Inflammatory macrophage treated with lipopolysaccharide for 1 hour (primary cell): Measurements from ENCODE around the gene EIF2S2.
A peak's percentile ranks its signal among the peaks of the same experiment; 100 is the strongest.

Experiments used
- DNase-seq, 2 donors: peaks; one replicate each; pipeline ENCODE4 v3.0.0-alpha.2; 2020 to 2022

EIF2S2 gene

DNA sequence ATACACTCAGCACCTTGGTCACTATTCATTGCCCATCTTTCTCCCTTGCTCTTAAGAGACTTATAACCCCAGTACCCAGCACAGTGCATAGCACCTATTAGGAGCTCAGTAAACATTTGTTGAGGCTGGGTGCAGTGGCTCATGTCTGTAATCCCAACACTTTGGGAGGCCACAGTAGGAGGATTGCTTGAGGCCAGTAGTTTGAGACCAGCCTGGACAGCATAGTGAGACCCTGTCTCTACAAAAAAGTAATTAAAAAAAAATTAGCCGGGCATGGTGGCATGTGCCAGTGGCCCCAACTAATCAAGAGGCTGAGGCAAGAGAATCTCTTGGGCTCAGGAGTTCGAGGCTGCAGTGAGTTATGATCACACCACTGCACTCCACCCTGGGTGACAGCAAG, 8.2 kb upstream of the EIF2S2 start:
- DNase-seq, result no peak

DNA sequence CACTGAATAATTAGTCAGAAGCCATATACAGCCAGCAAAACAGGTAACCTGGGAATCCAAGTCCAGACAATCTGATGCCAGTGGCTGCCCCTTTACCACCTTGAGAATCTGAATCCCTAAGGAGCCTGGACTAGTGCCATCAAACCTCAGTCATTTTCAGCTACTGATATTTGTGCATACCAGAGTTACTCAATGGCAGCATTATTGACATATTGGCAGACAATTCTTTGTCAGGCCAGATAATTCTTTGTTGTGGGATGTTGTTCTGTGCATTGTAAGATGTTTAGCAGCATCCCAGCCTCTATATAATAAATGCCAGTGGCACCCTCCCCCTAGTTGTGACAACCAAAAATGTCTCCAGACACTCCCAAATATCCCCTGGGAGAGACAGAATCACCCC, 3.2 kb upstream of the EIF2S2 start:
- DNase-seq, result no peak

DNA sequence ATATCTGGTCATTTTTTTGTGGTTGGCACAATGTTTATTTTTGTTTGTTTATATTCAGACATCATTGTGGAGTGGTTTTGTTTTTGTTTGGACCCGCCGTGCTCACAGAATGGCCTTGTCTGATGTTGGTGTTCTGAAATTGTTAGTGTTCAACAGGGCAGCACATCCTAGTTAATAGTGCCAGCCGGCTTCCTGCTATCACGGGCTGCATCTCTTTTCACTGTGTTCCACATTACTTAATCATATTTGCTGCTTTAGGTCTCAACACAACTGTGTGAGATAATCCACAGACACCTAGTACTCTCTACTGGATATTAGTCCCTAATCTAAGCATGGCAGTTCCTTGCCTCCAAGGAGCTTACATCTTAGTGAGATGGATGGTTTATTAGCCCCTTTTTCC, 2.8 kb upstream of the EIF2S2 start:
- no peak for DNase-seq

DNA sequence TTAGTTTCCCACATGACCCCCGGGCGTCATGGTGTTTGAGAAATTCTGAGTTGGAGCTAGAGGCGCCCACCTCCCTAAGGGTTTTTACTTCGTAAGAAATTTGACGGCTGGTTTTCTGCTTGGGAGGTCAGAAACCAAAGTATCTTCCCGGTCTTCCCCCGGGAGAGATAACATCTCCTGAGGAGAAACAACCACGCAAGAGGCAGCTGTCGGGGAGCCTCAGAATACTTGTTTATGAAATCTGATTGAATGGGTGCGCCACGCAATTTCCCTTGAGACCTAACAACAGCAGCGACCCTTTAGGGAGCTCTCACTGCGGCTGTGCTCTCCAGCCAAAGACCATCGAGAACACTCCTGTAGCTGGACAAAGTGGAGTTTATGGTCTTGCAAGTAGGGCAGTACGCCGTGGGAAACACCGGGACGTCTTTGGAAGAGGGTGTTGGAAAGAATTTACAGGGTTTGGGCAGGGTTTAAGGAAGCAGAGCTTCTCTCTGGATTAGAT, 608 bp upstream of the EIF2S2 start:
- DNase-seq, result peak; percentile 59 to 69

DNA sequence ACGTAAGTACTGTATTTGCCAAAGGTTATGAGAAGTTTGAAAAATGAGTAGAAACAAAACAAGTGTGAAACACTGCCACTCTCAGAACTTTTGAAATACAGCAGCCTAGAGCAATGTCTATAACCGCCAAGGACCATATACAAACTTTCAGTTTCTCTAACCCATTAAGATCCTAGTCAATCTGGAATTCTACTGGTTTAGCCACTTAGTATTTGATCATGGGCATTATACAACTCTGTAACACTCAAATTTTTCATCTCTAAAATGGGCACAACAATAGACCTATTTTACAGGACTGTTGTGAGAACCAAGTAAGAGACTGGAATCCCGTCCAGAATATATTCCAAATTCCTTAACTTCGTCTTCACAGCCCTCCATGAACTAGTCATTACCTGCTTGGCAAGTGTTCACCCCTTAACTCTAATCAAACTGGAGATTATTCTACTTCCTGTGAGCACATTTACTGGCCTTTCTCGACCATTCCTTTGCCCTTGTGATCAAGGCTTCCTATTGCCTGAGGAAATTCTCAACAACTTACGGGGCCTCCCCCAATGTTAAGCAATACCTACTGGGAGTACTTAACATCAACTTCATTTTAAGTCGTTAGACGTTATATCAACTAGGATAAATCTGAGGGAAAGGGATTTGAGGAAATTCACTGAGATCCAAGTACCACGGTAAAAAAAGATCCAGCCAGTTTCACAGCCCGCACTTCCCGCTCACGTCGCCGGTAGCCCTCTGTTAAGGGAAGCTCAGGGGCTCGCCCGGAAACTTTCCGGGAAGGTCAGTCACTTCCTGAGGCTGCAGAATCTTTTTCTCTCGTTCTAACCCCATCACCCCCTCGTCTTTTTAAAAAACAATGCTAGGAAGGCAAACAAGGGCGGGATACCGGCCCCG, 1.1 kb downstream of the EIF2S2 start:
- peak; percentile 67 to 77 for DNase-seq

DNA sequence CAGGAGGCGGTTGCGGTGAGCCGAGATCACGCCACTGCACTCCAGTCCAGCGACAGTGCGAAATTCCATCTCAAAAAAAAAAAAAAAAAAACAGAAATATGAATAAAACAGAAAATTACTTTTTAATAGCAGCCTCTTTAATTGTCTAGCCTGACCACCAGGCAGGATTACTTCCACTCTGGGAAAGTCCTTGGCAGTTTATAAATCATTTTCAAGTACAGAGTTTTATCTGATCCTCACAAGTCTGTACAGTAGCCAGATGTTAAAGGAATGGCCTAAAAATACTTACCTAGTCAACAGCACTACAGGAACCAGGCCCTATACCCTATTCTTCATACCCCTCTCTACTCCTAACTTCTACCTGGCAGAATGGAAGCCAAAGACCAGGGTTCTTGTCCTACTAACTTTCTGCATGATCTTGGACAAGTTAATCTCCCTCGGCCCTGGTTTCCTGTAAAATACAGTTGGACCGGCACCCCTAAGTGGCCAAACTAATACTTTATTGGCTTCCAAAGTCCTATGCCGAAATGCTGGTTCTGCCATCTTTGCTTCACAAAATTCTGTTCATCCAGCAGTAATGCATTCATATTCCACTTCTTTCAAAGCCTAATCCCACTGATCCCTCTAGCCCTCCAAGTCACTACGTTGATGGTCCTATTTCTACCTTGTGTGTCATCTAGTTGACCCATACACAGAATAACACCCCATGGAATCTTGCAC, 1.9 kb downstream of the EIF2S2 start:
- no peak for DNase-seq

DNA sequence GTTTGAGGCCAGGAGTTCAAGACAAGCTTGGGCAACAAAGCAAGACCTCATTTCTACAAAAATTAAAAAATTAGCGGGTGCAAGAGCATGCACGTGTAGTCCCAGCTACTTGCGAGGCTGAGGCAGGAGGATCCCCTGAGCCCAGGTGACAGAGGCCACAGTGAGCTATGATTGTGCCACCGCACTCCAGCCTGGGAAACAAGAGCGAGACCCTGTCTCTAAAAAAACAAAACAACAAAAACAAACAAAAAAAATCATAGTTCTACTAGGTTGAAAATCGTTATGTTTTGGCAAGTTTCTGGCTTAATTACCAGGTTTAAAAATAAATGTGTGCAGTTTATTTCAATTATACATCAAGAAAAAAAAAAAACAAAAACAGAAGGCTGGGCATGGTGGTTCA, 2.6 kb downstream of the EIF2S2 start:
- no peak for DNase-seq

DNA sequence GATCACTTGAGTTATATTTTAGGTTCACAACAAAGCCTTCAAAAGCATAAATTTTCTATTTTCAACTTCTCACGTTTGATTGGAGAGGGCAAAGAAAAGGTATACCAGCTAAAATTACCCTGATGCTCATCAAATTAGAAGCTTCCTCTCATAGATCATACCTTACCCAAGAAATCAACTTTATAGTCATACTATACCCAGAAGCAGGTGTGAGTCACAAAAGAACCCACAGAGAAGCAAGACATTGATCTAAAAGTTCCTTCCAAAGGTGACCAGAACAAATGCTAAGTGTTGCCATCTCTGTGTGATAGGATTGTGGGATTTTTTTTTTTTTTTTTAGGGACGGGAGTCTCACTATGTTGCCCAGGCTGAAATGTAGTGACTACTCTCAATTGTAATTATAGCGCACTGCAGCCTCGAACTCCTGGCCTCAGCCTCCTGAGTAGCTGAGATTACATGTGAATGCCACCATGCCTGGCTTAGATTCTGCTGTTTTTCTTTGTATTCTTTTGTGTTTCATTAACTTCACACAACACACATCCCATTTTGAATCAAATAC, 3.3 kb downstream of the EIF2S2 start:
- DNase-seq, result no peak

DNA sequence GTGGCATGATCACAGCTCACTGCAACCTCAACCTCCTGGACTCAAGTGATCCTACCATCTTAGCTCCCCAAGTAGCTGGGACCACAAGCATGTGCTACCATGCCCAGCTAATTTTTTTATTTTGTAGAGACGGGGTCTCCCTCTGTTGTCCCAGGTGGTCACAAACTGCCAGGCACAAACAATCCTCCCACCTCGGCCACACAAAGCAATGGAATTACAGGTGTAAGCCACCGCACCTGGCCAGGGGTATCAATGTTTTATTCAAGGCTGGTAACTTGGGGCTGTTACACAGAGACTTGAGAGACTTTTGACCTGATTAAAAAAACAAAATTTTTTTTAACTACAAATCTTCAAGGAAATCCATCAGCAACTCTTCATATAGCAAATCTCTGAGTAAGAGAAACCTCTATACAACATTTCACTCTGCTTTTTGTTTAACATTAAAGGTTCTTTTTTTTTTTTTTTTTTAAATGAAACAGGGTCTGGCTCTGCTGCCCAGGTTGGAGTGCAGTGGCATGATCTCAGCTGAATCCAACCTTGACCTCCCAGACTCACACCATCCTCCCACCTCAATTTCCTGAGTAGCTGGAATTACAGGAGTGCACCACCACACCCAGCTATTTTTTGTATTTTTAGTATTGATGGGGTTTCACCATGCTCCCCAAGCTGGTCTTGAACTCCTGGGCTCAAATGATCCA, 5.9 kb downstream of the EIF2S2 start:
- DNase-seq, result no peak

DNA sequence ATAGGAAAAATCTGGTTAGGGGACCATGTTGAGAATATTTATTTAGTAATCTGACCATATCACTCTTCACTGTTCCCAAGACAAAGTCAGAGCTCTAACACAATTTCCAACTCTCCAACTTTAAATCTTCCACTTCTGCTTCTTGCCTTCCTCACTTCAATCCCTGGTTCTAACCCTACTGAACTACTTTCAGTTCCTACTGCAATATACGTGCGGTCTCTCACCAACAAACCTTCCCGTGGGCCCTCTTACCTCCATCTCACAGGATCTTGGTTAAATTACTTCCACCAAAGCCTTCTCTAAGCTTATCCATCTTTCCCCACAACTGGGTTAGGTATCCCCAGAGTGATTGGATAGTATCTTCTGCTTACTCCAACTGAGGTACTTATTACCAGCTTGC, 8.0 kb downstream of the EIF2S2 start:
- no peak for DNase-seq

DNA sequence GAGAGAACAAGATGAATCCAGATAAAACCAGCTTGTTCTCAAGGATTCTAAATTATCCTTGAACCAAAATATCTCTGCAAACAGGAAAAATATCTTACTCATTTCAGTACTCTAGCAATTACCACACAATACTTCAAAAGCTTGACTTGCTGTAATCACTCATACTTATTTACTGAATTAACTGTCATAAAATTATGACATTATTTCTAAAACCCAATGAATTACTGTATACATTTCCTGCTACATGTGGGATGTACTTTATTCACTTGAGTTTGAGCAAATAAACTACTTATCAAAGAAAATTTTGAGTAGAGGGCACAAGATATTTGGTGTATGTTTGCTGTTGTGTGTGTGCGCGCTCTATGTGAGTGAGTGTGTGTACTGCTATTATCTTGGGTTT, 9.7 kb downstream of the EIF2S2 start:
- DNase-seq, result no peak

DNA sequence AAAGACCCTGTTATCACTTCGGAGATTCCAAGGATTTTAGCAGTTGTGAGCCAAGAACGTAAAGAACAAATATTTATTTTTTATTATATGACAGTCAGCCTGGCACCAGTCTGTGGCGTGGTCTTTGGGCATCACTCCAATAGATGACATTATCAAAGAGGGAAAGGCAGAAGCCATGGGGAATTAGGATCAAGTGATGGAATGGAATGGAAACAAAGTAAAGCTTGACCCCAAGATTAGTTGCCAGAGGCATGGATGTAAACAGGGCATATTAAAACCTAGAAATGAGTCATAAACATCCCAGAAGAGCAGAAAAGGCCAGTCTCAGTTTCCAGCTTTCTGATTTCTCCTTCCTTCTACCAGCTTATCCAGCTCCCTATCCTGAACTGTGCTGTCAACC, 11.5 kb downstream of the EIF2S2 start:
- DNase-seq, result no peak

DNA sequence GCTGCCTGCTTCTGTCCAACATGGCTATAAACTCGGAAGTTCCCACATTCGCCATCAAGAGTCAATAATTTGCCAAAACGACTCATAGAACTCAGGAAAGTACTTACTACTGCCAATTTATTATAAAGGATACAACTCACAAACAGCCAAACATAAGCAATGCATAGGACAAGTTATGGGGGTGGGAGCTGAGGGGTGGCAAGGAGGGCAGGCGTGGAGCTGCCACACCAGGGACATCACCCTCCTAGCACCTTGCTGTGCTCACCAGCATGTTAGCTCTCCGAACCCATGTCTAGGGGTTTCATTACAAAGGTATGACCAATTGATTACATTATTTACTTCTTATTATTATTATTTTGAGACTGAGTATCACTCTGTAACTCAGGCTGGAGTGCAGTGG, 12.4 kb downstream of the EIF2S2 start:
- DNase-seq, result no peak

DNA sequence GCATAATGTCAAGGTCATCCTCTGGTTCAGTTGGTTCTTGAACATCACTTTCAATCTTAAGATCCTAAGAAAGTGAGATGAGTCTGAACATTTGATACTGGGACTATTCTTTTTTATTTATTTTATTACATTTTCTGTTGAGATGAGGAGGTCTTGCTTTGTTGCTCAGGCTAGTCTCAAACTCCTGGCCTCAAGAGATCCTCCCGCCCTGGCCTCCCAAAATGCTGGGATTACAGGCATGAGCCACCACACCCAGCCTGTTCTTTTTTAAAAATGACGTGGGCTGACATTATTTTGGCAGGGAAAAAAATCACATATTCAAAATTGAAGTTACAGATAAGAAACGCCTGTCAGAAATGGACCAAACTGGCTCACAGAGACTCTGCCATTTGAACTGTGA, 13.5 kb downstream of the EIF2S2 start:
- DNase-seq, result no peak

DNA sequence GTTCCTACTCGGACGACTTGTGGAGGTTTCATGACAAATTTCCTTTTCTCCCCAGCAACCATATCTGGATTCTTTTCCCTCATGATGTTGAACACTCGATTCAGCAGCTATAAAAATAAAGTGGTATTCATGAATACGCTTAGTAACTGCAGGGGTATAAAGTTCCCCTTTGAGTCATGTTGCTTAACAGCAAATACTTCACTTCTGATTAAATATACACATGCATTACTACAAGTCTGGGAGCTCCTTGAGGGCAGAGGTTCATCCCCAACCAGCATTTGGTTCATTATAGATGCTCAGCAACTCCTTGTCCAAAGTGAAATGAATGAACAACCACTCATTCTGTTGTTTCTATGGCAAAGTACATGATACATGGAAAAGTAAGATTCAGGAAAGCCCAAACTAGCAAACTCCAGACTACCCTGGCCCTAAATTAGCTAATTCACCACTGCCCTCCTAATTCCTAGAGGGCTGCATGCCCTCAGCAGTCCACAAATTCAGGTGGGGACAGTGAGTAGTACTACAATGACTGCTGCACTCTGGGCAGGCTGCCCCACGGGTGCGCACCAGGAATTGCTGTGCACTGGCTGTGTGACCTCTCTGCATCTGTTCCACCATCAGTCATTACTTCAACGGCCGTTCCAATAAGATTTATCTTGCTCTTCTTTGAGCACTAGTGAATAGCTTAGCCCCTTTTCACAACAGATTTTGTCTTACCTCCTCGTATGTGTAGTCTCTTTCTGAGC, 15.2 kb downstream of the EIF2S2 start:
- DNase-seq, result no peak

DNA sequence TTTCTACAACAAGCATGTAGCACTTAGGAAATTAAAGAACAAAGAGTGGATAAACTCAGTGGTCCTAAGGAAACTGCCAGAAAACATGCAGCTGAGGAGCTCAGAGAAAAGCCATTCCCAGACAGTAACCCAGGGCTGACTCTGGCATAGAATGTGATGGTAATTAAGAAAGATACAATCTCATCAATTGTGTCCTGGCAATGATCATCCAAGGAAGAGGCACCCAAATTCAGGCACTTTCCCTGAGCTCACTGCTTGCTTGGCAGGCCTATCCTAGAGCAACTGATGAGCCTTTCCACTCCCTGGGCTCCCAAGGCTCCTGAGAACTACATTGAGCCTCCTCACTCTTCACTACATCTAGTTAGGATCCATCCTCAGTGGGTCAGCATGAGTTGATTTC, 16.2 kb downstream of the EIF2S2 start:
- DNase-seq, result no peak

DNA sequence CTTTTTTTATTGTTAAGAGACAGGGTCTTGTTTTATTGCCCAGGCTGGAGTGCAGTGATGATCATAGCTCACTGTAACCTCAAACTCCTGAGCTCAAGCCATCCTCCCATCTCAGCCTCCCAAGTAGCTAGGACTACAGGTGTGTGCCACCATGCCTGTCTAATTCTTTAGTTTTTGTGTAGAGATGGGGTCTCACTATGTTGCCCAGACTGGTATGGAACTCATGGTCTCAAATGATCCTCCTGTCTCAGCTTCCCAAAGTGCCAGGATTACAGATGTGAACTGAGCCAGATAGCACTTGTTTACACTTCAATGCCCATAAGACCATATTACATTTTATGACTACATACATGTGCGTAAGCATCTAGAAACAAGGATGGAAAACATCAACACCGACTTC, 18.1 kb downstream of the EIF2S2 start:
- no peak for DNase-seq

DNA sequence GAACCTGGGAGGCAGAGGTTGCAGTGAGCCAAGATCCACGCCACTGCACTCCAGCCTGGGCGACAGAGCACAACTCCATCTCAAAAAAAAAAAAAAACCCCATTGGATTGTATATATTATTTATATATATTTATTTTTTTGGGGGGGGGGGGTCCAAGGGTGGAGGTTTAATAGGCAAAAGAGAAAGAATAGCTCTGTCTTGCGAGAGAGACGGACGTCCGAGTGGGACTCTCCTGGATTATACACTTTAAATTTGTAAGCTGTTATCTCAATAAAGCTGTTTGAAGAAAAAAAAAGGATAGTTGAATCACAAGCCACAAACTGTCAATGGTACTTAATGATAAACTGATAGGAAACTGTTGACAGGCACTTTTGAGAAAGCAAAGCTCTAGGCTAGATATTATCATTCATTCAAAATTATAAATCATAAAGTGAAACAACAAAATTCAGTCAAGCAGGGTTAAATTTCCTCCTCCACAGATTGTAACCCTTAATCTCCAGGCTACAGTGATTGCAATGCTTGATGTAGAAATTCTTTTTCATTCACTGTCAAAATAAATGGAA, 20.3 kb downstream of the EIF2S2 start:
- no peak for DNase-seq

DNA sequence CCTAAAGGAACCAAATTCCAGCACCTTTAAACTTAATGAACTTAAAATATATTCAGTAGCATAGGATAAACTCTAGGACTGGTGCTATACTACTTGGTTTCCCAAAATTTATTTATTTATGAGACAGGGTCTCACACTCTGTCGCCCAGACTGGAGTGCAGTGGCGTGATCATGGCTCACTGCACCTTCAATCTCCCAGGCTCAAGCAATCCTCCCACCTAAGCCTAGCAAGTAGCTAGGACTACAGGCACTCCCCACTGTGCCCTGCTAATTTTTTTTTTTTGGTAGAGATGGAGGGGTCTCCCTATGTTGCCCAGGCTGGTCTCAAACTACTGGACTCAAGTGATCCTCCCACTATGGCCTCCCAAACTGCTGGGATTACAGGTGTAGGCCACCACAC, 21.4 kb downstream of the EIF2S2 start:
- no peak for DNase-seq

DNA sequence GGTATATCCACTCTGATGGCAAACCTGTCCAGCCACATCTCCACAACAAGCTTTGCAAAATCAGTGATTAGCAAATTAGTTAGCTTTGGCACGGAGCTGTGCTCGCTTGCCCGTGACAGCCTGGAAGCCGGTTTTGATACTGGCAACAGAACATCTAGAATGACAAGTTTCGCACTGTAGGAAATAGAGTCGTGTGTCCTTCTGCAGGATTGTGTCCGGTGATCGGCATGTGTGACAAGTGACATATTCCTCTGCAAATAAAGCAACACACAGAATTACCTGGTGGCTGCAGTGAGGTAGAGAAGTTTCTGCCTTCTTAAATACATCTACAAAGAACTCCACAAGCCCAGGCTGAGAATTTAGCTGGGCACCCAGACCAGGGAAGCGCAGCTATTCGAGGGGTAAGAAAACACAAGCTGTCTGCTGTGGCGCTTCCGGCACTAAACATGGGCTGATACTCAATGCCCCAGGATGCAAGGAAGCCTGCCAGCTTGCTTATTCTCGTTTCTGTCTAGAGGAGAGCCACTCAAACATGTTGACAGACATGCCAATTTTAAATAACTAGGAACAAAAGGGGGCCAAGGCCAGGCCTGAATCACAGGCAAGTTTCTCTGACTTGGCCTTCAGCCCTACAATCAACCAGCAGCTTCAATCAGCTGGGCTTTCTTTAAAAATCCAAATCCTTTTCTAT, 22.2 kb downstream of the EIF2S2 start:
- no peak for DNase-seq

DNA sequence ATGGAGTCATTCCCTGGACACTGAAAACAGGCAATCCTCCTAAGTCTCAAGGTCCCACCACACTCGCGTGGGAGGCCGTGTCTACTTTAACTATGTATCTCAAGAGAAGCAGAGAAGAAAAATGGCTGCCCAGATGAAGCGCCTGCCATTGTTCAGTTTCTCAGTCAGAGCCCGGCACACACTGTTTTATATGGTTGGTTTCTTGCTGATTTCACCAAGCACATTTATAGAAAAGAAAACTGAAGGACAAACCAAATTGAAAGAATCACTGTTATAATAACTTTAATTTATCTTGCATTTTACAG, 22.9 kb downstream of the EIF2S2 start:
- no peak for DNase-seq
